BLaER1 (cell line): ENCODE results near the gene SUFU.
A peak's percentile ranks its signal among the peaks of the same experiment; 100 is the strongest.
"Not testable (repeated sequence)": the region's sequence is repeated elsewhere in the genome, so short reads cannot be mapped to it uniquely, and the experiment has no call there.

ENCODE experiments used
- H3K27ac ChIP-seq: shearing (Covaris generic); formaldehyde crosslinking; 2 replicates; pipeline ENCODE4 v1.8.1; 2022
- H3K27me3 ChIP-seq: shearing (Covaris generic); formaldehyde crosslinking; 2 replicates; pipeline ENCODE4 v1.8.1; 2022
- H3K36me3 ChIP-seq: shearing (Covaris generic); formaldehyde crosslinking; 2 replicates; pipeline ENCODE4 v1.8.1; 2022
- H3K4me1 ChIP-seq: shearing (Covaris generic); formaldehyde crosslinking; 2 replicates; pipeline ENCODE4 v1.8.1; 2022
- H3K4me2 ChIP-seq: shearing (Covaris generic); formaldehyde crosslinking; 2 replicates; pipeline ENCODE4 v1.8.1; 2022
- H3K4me3 ChIP-seq: shearing (Covaris generic); formaldehyde crosslinking; 2 replicates; pipeline ENCODE4 v1.8.1; 2022
- H3K9ac ChIP-seq: shearing (Covaris generic); formaldehyde crosslinking; 2 replicates; pipeline ENCODE4 v1.8.1; 2022
- H3K9me3 ChIP-seq: shearing (Covaris generic); formaldehyde crosslinking; 2 replicates; pipeline ENCODE4 v1.8.1; 2022
- H4K20me1 ChIP-seq: shearing (Covaris generic); formaldehyde crosslinking; 2 replicates; pipeline ENCODE4 v1.8.1; 2022
- Cebpa-rat ChIP-seq: shearing (Covaris generic); IDR thresholded peaks from 2 replicates; pipeline ENCODE4 v1.8.1; 2022

The SUFU gene

DNA sequence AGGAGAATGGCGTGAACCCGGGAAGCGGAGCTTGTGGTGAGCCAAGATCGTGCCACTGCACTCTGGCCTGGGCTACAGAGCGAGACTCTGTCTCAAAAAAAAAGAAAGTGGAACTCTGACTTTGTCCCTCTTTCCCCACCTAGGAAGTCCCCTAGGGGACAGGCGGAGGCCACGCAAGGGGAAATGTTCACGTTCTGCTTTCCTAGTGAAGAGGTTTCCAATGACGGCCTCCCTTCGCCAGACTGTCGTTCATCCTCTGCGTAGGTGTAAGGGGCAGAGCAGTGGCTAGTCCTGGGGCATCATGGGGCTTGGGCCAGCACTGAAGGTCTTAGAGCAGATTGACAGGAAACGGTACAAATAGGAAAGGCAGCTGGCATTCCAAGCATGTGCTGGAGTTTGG, 30.6 kb downstream of the SUFU start:
- H3K9me3 ChIP-seq = no peaks in the 10 kb centered on the region
- no peaks in the 10 kb centered on the region for H3K27me3 ChIP-seq
- no peak overlapping the region for H3K4me2 ChIP-seq
- peaks cover 85% of the 10 kb centered on the region for H4K20me1 ChIP-seq
- H3K36me3 ChIP-seq = peaks cover 67% of the 10 kb centered on the region
- no peak overlapping the region for H3K4me3 ChIP-seq
- H3K9ac ChIP-seq = no peak overlapping the region
- no peak overlapping the region for H3K27ac ChIP-seq
- TF ChIP-seq Cebpa-rat = no peak
- H3K4me1 ChIP-seq = no peaks in the 10 kb centered on the region

DNA sequence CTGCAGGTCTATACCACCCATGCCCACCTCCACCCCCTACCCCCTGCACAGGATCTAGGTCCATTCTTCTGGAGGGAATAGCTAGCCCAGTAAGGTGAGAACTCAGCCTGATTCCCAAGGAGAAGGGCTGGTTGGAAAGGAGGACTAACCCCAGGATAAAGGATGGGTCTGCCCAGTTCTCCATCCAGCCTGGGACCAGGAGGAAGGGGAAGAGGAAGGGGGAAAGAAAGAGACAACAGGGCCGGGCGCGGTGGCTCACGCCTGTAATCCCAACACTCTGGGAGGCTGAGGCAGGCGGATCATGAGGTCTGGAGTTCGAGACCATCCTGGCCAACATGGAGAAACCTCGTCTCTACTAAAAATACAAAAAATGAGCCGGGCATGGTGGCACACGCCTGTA, 31.2 kb downstream of the SUFU start:
- not testable (repeated sequence) for H3K4me2 ChIP-seq, H3K9ac ChIP-seq, H3K27me3 ChIP-seq, H3K27ac ChIP-seq, H3K4me1 ChIP-seq, H3K9me3 ChIP-seq, H3K4me3 ChIP-seq
- H3K36me3 ChIP-seq = peaks cover 62% of the 10 kb centered on the region
- peaks cover 83% of the 10 kb centered on the region for H4K20me1 ChIP-seq

DNA sequence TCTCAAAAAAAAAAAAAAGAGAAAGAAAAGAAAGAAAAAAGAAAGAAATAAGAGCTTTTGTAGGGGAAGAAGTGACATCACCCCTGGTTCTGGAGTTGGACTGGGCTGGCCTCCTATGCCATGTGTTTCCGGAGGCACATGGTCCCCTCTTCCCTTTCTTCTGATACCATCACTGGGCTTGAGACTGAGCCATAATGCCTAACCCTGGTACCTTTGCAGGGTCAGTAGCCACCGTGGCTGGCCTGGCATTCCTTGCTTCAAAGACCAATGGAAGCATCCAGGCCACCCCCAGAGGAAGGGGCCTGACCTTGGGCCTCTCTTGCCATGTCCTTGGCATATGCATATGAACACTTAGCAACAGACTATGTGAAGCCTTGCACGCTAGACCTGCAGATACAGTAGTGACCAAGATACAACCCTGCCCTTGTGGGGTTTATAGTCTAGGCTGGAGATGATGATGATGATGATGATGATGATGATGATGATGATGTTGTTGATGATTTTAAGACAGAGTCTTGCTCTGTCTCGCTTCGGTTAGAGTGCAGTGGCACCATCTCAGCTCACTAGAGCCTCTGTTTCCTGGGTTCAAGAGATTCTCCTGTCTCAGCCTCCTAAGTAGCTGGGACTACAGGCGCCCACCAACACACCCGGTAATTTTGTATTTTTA, 31.8 kb downstream of the SUFU start:
- Histone ChIP-seq H3K36me3 (peaks cover 56% of the 10 kb centered on the region), H3K9me3 (no peaks in the 10 kb centered on the region), H3K27ac (no peak overlapping the region), H4K20me1 (peaks cover 83% of the 10 kb centered on the region), H3K27me3 (no peaks in the 10 kb centered on the region), H3K4me1 (no peaks in the 10 kb centered on the region), H3K4me3 (no peak overlapping the region), H3K9ac (no peak overlapping the region), H3K4me2 (no peak overlapping the region)
- TF ChIP-seq Cebpa-rat = no peak

DNA sequence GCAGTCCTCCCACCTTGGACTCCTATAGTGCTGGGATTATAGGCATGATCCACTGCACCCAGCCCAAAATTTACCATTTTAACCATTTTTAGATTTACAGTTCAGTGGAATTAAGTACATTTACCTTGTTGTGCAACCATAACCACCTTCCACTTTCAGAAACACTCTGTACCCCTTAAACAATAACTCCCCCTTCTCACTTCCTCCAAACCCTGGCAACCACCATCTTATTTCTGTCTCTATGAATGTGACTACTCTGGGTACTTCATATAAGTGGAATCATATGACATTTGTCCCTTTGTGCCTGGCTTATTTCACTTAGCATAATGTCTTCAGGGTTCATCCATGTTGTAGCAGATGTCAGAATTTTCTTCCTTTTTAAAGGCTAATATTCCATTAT, 33.6 kb downstream of the SUFU start:
- Histone ChIP-seq H3K9ac (no peak overlapping the region), H3K27ac (no peak overlapping the region), H3K4me2 (no peak overlapping the region), H4K20me1 (peaks cover 65% of the 10 kb centered on the region), H3K4me3 (no peak overlapping the region), H3K27me3 (no peaks in the 10 kb centered on the region), H3K9me3 (no peaks in the 10 kb centered on the region), H3K36me3 (peaks cover 46% of the 10 kb centered on the region), H3K4me1 (no peaks in the 10 kb centered on the region)
- no peak for TF ChIP-seq Cebpa-rat

DNA sequence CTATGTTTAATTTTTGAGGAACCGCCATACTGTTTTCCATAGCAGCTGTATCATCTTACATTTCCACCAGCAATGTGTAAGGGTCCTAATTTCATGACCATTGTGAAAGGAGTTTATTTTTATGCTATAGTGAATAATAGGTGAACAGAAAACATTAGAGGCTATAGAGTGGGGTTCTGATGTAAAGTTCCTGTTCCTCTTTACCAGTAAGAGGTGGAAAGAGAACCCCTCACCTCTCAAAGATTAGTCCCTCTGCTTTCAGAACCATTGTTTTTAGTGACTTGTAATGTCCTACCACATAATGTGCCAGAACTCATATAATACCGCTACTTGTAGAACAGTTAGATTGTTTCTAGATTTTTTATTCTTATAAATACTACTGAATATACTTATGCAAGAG, 34.2 kb downstream of the SUFU start:
- TF ChIP-seq Cebpa-rat = no peak
- Histone ChIP-seq H3K4me3 (no peak overlapping the region), H3K36me3 (peaks cover 40% of the 10 kb centered on the region), H4K20me1 (peaks cover 59% of the 10 kb centered on the region), H3K9ac (no peak overlapping the region), H3K27me3 (no peaks in the 10 kb centered on the region), H3K4me2 (no peak overlapping the region), H3K4me1 (no peaks in the 10 kb centered on the region), H3K27ac (no peak overlapping the region), H3K9me3 (no peaks in the 10 kb centered on the region)

DNA sequence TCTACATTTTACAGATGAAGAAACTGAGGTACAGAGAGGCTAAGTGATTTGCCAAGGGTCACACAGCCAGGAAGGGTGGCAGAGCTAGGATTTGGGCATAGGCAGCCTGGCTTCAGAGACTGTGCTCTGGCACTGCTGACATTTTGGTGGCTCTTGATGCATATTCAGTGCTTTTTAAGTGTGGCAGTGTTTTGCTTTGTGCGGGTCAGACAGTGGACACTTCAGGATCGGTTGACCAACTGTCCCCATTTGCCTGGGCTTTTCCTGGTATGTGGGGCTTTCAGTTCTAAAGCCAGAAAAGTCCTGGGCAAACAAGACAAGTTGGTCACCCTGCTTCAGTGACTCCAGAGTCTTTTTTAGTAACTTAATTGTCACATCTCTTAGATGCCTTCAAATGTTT, 35.0 kb downstream of the SUFU start:
- H4K20me1 ChIP-seq = peaks cover 52% of the 10 kb centered on the region
- H3K9me3 ChIP-seq = no peaks in the 10 kb centered on the region
- H3K4me3 ChIP-seq = no peak overlapping the region
- no peak for TF ChIP-seq Cebpa-rat
- no peaks in the 10 kb centered on the region for H3K4me1 ChIP-seq
- no peak overlapping the region for H3K9ac ChIP-seq
- peaks cover 32% of the 10 kb centered on the region for H3K36me3 ChIP-seq
- H3K27me3 ChIP-seq = no peaks in the 10 kb centered on the region
- no peak overlapping the region for H3K27ac ChIP-seq
- H3K4me2 ChIP-seq = no peak overlapping the region

DNA sequence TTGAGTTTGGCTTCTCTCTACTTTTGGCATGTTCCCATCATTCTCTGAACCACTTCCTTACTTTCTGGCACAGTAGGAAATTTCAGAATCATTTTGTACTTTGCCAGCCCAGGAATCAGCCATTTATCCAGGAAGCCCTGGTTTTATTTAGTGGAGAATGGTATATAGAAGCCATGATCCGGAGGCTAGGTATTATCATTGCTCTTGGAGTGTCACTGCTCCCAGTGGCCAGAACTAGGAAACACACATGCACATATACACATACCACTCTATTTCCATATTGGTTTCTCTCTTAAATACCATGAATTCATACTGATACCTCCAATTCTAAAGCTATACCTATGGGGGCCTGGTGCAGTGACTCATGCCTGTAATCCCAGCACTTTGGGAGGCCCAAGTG, 36.3 kb downstream of the SUFU start:
- H3K4me2 ChIP-seq = no peak overlapping the region
- no peak overlapping the region for H3K4me3 ChIP-seq
- no peak overlapping the region for H3K27ac ChIP-seq
- no peak for TF ChIP-seq Cebpa-rat
- H3K9ac ChIP-seq = no peak overlapping the region
- no peaks in the 10 kb centered on the region for H3K9me3 ChIP-seq
- H3K27me3 ChIP-seq = no peaks in the 10 kb centered on the region
- H3K4me1 ChIP-seq = no peaks in the 10 kb centered on the region
- peaks cover 20% of the 10 kb centered on the region; the same call in 1 of the 2 replicates for H3K36me3 ChIP-seq
- H4K20me1 ChIP-seq = peaks cover 42% of the 10 kb centered on the region

DNA sequence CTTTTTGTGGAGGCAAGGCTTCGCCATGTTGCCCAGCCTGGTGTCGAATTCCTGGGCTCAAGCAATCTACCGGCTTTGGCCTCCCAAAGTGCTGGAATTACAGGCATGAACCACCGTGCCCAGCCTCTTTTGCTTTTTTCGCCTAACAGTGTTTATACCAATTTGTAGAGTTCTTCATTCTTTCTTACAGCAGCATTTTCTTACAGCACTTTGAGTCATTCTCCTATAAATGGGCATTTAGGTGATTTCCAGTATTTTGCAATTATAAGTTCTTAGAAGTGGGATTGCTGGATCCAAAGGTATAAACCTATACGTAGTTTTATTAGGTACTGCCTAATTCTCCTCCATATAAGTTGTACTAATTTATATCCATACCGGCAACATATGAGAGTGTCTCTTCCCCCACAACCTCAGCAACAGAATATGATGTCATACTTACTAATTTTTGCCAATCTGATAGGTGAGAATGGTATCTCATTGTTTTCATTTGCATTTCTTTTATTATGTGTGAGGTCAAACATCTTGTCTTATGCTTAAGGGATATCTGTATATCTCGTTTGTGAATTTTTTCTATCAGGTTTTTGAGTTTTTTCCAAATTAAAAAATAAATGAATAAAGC, 39.1 kb downstream of the SUFU start:
- TF ChIP-seq Cebpa-rat = no peak
- H3K36me3 ChIP-seq = 0 out of 2 replicates have a peak, but pooled peaks cover 17% of the 10 kb centered on the region
- no peak overlapping the region for H3K27ac ChIP-seq
- H3K27me3 ChIP-seq = no peaks in the 10 kb centered on the region
- peaks cover 20% of the 10 kb centered on the region for H3K4me1 ChIP-seq
- H3K4me2 ChIP-seq = no peak overlapping the region
- no peak overlapping the region for H3K9ac ChIP-seq
- no peaks in the 10 kb centered on the region for H3K9me3 ChIP-seq
- H3K4me3 ChIP-seq = no peak overlapping the region
- peaks cover 42% of the 10 kb centered on the region for H4K20me1 ChIP-seq

DNA sequence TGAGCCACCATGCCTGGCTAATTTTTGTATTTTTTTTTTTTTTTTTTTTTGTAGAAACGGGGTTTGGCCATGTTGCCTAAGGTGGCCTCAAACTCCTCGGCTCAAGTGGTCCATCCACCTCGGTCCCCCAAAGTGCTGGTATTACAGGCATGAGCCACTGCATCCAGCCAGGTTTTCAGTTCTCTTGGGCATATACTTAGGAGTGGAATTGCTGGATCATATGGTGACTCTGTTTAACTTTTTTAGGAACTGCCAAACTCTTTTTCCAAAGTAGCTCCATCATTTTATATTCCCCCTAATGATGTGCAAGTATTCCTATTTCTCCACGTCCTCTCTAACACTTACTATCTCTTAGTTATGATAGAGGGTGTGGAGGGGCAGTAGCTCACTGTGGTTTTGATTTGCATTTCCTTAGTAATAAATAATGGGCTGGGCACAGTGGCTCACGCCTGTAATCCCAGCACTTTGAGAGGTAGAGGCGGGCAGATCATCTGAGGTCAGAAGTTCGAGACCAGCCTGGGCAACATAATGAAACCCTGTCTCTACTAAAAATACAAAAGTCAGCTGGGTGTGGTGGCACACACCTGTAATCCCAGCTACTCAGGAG, 41.6 kb downstream of the SUFU start:
- TF ChIP-seq Cebpa-rat = no peak
- H3K27ac ChIP-seq = no peak overlapping the region
- H3K36me3 ChIP-seq = peaks cover 28% of the 10 kb centered on the region
- no peaks in the 10 kb centered on the region for H3K9me3 ChIP-seq
- no peak overlapping the region for H3K4me3 ChIP-seq
- no peak overlapping the region for H3K4me2 ChIP-seq
- peaks cover 42% of the 10 kb centered on the region for H4K20me1 ChIP-seq
- no peak overlapping the region for H3K9ac ChIP-seq
- H3K4me1 ChIP-seq = peaks cover 20% of the 10 kb centered on the region
- no peaks in the 10 kb centered on the region for H3K27me3 ChIP-seq

DNA sequence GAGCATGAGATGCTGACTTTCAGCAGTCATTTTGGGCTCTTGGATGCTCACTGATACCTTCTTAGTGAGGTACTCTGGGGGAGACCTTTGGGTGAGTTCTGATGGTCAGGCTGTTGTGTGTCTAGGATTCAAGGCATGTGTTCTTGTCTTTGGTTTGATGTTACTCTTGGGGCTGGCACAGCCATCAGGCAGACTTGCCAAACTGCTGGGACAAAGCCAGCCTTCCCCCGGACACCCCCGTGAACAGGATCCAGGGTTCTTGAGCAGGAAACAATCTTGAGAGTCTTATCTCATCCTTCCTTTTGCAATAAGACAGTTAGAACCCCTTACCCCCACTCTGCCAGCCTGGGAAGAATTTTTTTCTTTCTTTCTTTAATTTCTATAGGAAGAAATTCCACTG, 42.2 kb downstream of the SUFU start:
- Histone ChIP-seq H3K9me3 (no peaks in the 10 kb centered on the region), H3K27me3 (no peaks in the 10 kb centered on the region), H3K9ac (no peak overlapping the region), H3K4me2 (0 out of 2 replicates have a peak overlapping the region, but pooled peaks have one; percentile 27), H3K27ac (no peak overlapping the region), H3K36me3 (peaks cover 34% of the 10 kb centered on the region), H3K4me3 (no peak overlapping the region), H4K20me1 (peaks cover 42% of the 10 kb centered on the region), H3K4me1 (peaks cover 20% of the 10 kb centered on the region)
- TF ChIP-seq Cebpa-rat = no peak
